Measurements from ENCODE around the gene MSX1. TPM values are rescaled to one million over a fixed set of nuclear protein-coding genes. Genes with fewer than 3 reads are reported as not detected.

Gene MSX1
- total RNA-seq, 4 donors from 2014 or later, result 11.6 to 15.2 (median 12.6) TPM

- TF ChIP-seq CTCF (IDR thresholded peaks at IDR 0.05; ENCODE audit: low read depth), result no peak
Measured at GRCh38 chr4:4868758-4869723, 9.6 kb downstream of the MSX1 start.

- TF ChIP-seq CTCF (IDR thresholded peaks at IDR 0.05; ENCODE audit: low read depth), result no peak
Measured at GRCh38 chr4:4869731-4870571, 10.5 kb downstream of the MSX1 start.

- TF ChIP-seq CTCF (IDR thresholded peaks at IDR 0.05; ENCODE audit: low read depth), result no peak
Measured at GRCh38 chr4:4870576-4871241, 11.2 kb downstream of the MSX1 start.

GRCh38 chr4:4871242-4871572 is 11.7 kb downstream of the MSX1 start:
- TF ChIP-seq CTCF (IDR thresholded peaks at IDR 0.05; ENCODE audit: low read depth), result no peak

- TF ChIP-seq CTCF (IDR thresholded peaks at IDR 0.05; ENCODE audit: low read depth), result no peak
Measured at GRCh38 chr4:4871573-4872313, 12.3 kb downstream of the MSX1 start.

GRCh38 chr4:4872314-4872903 is 12.9 kb downstream of the MSX1 start:
- no peak for TF ChIP-seq CTCF (IDR thresholded peaks at IDR 0.05; ENCODE audit: low read depth)
